GM13976 (cell line): Measurements from ENCODE around the gene TMEM238.
A peak's percentile ranks its signal among the peaks of the same experiment; 100 is the strongest.

ENCODE experiments used
- DNase-seq: peaks from one replicate; pipeline ENCODE4 v3.0.0; 2012; ENCODE audit warnings: low spot score
- CTCF ChIP-seq: IDR thresholded peaks from 2 replicates; pipeline ENCODE4 v1.5.1; 2012; ENCODE audit warnings: borderline replicate concordance, mild to moderate bottlenecking; ENCODE audit not compliant: insufficient read depth; ENCODE audit errors: extremely low read depth, missing control alignments, control extremely low read depth
- in situ Hi-C: fragments of 300-500 bp; cut with MboI; formaldehyde crosslinking; loops from one replicate; pipeline ENCODE4 v1.12.0; 2022; ENCODE audit warnings: low sequenced_read_pairs, mixed read lengths, inconsistent platforms; ENCODE audit not compliant: unreplicated experiment

TMEM238 gene

GRCh38 chr19:55354698-55355212, 29.3 kb downstream of the TMEM238 start, which contains the start of gene COX6B2:
TSS of gene COX6B2 (minus strand) at chr19:55354719. CDS start at chr19:55354521, 198 bp downstream.
- no peak for TF ChIP-seq CTCF
- DNase-seq = no peak
- in situ Hi-C loops = no loop called here

GRCh38 chr19:55353803-55354697, 30.0 kb downstream of the TMEM238 start:
- in situ Hi-C loops = no loop called here
- DNase-seq = peak; percentile 87
- TF ChIP-seq CTCF = no peak

GRCh38 chr19:55353356-55353802, 30.7 kb downstream of the TMEM238 start:
- in situ Hi-C loops = no loop called here
- TF ChIP-seq CTCF = no peak

GRCh38 chr19:55352549-55353145, 31.4 kb downstream of the TMEM238 start:
- in situ Hi-C loops = no loop called here
- no peak for DNase-seq
- no peak for TF ChIP-seq CTCF

More at GRCh38 chr19:55353356-55353802, 30.7 kb downstream of the TMEM238 start:
- no peak for DNase-seq

- TF ChIP-seq CTCF = no peak
- in situ Hi-C loops = no loop called here
- no peak for DNase-seq
These were observed 32.1 kb downstream of the TMEM238 start for GRCh38 chr19:55352040-55352439.

- in situ Hi-C loops = no loop called here
- no peak for TF ChIP-seq CTCF
- DNase-seq = no peak
These were observed 33.3 kb downstream of the TMEM238 start for GRCh38 chr19:55350620-55351315.
